ENCODE results near the gene COL4A3. TPM values are rescaled to one million over a fixed set of nuclear protein-coding genes. Genes with fewer than 3 reads are reported as not detected.
A peak's percentile ranks its signal among the peaks of the same experiment; 100 is the strongest.

Gene COL4A3
- total RNA-seq, 1 experiment from 2014 or later = 17.6 TPM

GRCh38 chr2:227150222-227150936 is 14.0 kb upstream of the COL4A3 start:
- no peak for TF ChIP-seq CTCF (IDR thresholded peaks at IDR 0.05; ENCODE audit: unreplicated experiment)
- DNase-seq = peak; percentile 21
- Mint-ChIP-seq H3K27ac (ENCODE audit: unreplicated experiment) (peak overlapping the region; percentile 75), H3K4me1 (ENCODE audit: low read depth, unreplicated experiment) (peaks cover 40% of the 10 kb centered on the region), H3K4me3 (ENCODE audit: low read depth, unreplicated experiment) (no peak overlapping the region), H3K27me3 (ENCODE audit: unreplicated experiment) (no peaks in the 10 kb centered on the region), H3K36me3 (ENCODE audit: insufficient read depth, unreplicated experiment) (no peaks in the 10 kb centered on the region), H3K9me3 (ENCODE audit: low read depth, unreplicated experiment) (no peaks in the 10 kb centered on the region)
- CTCF ChIA-PET = no interaction called here
- intact Hi-C loops (cut with micrococcal nuclease; ENCODE audit: unreplicated experiment) = loop anchor here (10.0 kb wide), 1 partner anchor 164 kb away; no protein-coding TSS in a partner anchor
- no TSS peak for BruUV-seq (replicated peaks)

- peaks cover 45% of the 10 kb centered on the region for H3K4me1 Mint-ChIP-seq (ENCODE audit: low read depth, unreplicated experiment)
- H3K27me3 Mint-ChIP-seq (ENCODE audit: unreplicated experiment) = no peaks in the 10 kb centered on the region
- peak overlapping the region; percentile 91 for H3K27ac Mint-ChIP-seq (ENCODE audit: unreplicated experiment)
- H3K9me3 Mint-ChIP-seq (ENCODE audit: low read depth, unreplicated experiment) = no peaks in the 10 kb centered on the region
- CTCF ChIA-PET = interaction anchor here (0.6 to 1.4 kb wide), 3 partner anchors 12 to 610 kb away, joined by 3 read pairs; partner anchors contain the start of genes COL4A3 and COL4A4
- intact Hi-C loops (cut with micrococcal nuclease; ENCODE audit: unreplicated experiment) = loop anchor here (10.0 kb wide), 1 partner anchor 163 kb away; no protein-coding TSS in a partner anchor
- no peak for TF ChIP-seq CTCF (IDR thresholded peaks at IDR 0.05; ENCODE audit: unreplicated experiment)
- H3K4me3 Mint-ChIP-seq (ENCODE audit: low read depth, unreplicated experiment) = no peak overlapping the region
- no TSS peak for BruUV-seq (replicated peaks)
- H3K36me3 Mint-ChIP-seq (ENCODE audit: insufficient read depth, unreplicated experiment) = no peaks in the 10 kb centered on the region
- no peak for DNase-seq
These were observed 12.2 kb upstream of the COL4A3 start for GRCh38 chr2:227152093-227152766.

- DNase-seq = peak; percentile 56
- peak overlapping the region; percentile 43 for H3K4me3 Mint-ChIP-seq (ENCODE audit: low read depth, unreplicated experiment)
- intact Hi-C loops (cut with micrococcal nuclease; ENCODE audit: unreplicated experiment) = loop anchor here (10.0 kb wide), 1 partner anchor 161 kb away; no protein-coding TSS in a partner anchor
These were observed 11.1 kb upstream of the COL4A3 start for GRCh38 chr2:227153307-227153706.

More at GRCh38 chr2:227153307-227153706, 11.1 kb upstream of the COL4A3 start:
- no peaks in the 10 kb centered on the region for H3K9me3 Mint-ChIP-seq (ENCODE audit: low read depth, unreplicated experiment)
- H3K27me3 Mint-ChIP-seq (ENCODE audit: unreplicated experiment) = no peaks in the 10 kb centered on the region
- CTCF ChIA-PET = interaction anchor here (1.1 to 1.4 kb wide), 4 partner anchors 9 to 85 kb away, joined by 3 to 5 read pairs (median 3); partner anchors contain the start of genes COL4A3 and COL4A4
- H3K4me1 Mint-ChIP-seq (ENCODE audit: low read depth, unreplicated experiment) = peaks cover 45% of the 10 kb centered on the region
- H3K36me3 Mint-ChIP-seq (ENCODE audit: insufficient read depth, unreplicated experiment) = no peaks in the 10 kb centered on the region
- no TSS peak for BruUV-seq (replicated peaks)
- peak overlapping the region; percentile 91 for H3K27ac Mint-ChIP-seq (ENCODE audit: unreplicated experiment)
- no peak for TF ChIP-seq CTCF (IDR thresholded peaks at IDR 0.05; ENCODE audit: unreplicated experiment)
